Measurements from ENCODE around the gene FCGR3B.
"Not testable (repeated sequence)": the region's sequence is repeated elsewhere in the genome, so short reads cannot be mapped to it uniquely, and the experiment has no call there.

Gene FCGR3B

DNA sequence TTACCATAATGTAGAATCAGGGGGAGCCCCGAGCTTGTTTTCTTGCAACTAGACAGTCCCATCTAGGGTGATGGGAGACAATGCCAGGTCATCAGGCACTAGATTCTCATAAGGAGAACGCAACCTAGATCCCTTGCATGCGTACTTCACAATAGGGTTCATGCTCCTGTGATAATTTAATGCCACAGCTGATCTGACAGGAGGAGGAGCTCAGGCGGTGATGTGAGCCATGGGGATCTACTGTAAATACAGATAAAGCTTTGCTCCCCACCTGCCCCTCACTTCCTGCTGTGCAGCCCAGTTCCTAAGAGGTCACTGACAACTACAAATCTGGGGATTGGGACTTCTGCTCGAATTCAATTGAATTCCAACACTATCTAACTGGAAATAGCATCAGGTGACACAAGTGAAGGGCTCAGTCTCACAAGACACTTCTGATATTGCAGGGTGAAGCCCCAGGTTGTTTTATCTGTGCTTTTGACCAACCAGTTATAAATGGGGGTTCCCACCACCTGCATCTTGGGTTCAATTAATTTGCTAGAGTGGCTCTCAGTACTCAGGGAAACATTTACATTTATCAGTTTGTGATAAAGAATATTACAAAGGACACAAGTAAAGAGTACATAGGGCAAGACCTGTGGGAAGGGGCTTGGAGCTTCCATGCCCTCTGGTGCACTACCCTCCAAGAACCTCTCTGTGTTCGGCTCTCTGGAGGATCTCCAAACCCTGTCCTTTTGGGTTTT lies 7.4 kb upstream of the FCGR3B start:
- DNase-seq = not testable (repeated sequence)

DNA sequence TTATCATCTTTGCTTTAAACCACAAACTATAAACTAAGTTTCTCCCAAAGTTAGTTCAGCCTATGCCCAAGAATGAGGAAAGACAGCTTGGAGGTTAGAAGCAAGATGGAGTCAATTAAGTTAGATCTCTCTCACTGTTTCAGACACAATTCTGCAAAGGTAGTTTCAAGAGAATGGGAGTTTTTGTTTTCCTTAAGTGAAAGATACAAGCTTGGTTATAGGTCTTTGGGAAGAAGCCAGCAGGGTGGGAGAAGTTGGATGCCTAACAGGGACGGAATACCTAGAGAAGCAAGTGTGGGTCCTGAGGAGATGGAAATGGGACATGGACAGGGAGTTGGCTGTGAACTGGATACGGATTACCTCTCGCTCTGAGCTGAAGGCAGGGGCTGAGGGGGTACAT lies 6.0 kb upstream of the FCGR3B start:
- not testable (repeated sequence) for DNase-seq

GRCh38 chr1:161636189-161636782 lies 5.3 kb upstream of the FCGR3B start:
- not testable (repeated sequence) for DNase-seq

- DNase-seq = not testable (repeated sequence)
Observed at GRCh38 chr1:161634993-161635392, 4.0 kb upstream of the FCGR3B start.

- DNase-seq = not testable (repeated sequence)
Observed at GRCh38 chr1:161630128-161630742, 741 bp downstream of the FCGR3B start.

DNA sequence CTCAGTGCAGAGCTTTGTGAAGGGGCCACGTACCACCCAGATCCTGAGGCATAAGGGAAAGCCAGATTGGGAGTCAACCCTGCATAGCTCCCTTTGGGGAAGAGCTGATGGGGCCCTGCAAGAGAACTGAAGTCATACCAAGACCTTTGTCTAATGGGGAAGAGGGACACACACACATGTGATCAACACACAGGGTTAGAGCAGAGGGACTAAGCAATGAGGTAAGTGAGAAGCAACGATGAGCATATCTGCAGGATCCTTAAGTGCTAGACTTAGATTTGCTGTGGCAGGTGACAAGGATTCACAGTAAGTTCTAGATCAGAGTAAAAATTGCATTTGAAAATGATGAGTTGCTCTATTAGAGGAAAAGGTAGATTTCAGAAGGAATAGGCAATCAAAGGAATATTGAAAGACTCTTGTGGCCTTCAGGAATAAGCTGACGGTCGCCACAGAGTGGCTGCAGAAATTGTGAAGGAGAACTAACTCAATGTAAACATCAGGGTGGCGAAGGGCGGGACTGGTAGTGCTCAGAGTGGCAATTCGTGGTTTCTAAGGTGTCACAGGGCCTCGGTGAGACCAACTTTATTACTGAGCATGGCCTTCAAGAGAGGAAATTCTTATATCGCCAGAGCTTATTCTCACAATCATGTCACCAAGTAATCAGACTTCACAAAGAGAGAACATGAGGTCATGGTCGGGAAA lies 4.4 kb downstream of the FCGR3B start:
- not testable (repeated sequence) for DNase-seq

DNA sequence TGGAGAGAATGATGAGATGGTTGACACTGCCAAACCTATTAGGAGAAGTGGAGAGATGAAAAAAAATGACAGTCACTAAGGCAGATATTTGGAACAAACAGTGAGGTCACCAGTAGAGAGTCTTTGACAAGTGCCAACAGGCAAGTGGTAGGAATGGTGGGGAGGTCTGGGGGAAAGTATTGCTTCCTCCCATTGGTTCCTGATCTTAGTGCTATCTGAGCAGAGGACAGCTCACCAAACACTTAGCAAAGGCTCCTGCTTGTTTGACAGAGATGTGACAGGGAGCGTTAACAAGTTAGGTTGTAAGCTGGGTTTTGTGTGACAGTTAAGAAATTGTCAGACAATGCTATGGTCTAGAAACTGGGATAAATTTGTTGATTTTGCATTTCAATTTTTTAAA lies 6.4 kb downstream of the FCGR3B start:
- not testable (repeated sequence) for DNase-seq

DNA sequence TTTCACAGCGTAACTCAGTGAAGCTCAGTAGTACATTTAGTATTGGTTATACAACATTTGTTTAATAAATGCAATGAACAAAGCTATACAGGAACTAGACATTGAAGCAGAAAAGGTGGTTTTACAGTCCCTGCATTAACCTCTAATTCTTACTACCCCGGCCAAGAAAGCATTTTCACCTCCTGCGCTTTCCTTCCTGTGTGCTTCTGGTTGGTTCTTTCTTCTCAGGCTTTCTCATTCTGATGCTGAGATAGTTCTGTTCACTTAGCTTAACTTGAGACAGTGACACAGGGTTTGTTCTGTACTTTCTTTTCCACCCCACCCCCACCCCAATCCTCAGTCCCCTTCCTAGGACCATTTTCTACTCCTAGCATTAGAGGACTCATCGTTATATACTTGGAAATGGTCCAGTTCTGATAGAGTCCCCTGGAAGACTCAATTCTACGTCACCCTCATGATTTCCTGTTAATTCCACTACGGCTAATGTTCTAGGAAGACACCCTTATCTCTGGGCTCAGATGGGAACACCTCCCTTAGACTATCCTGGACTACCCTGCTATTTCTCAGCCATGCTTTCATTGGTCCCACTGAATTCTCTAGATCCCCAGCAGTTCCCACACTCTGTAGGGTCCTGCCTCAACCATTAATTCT lies 7.5 kb downstream of the FCGR3B start:
- DNase-seq = not testable (repeated sequence)

DNA sequence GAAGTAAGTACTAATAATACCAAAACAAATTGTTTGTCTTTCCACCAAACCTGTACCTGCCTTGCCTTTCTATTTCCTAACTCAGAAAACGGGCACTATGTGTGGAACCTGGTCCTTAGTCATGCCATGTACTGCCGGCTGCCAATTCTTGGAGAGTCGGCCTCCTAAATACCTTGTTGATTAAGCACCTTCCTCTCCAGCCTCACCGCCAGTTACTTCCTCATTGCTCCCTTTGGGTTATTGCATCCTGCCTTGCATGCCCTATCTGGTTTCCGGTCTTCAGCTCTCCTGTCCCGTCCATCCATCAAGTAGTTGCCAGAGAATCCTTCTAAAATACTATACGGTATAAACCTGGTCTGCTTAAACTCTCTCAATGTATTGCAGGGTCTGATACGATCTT lies 8.9 kb downstream of the FCGR3B start:
- not testable (repeated sequence) for DNase-seq

DNA sequence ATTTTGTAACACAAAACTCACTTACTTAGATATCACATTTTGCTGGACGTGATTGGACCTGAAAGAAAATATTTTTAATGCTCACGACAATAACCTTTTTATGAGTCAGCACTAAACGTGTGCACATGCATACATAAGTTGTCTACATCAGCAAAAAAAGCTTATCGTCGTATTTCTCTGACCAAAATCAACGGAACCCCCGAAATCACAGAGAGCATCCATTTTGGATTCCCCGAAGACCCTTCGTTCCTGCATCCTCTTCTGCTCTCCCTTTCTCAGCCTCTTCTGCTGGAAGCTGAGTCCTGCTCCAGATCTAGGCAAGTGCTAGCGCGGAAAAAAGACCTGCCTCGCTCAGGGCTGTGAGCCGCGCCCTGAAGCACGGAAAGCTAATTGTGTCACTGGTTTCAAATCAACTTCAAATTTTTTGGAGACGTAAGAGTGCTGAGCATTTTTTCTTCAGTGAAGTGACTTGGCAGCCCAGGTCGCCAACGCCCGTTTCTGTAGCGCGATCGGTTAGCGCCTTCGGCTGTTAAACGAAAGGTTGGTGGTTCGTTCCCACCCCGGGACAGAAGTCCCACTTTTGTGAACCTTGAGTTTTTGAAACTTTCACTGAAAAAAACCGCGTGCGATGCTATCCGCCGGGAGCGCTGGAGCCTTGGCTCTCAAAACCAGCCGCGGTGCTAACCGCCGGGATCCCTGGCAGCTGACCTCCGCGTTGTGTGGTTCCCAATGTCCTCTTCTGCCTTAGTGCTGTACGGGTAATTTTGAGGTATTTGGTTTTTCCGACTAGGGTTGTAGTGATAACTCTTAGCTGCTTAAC lies 9.6 kb downstream of the FCGR3B start:
- DNase-seq = not testable (repeated sequence)

GRCh38 chr1:161620399-161620798 lies 10.6 kb downstream of the FCGR3B start:
- DNase-seq = not testable (repeated sequence)

DNA sequence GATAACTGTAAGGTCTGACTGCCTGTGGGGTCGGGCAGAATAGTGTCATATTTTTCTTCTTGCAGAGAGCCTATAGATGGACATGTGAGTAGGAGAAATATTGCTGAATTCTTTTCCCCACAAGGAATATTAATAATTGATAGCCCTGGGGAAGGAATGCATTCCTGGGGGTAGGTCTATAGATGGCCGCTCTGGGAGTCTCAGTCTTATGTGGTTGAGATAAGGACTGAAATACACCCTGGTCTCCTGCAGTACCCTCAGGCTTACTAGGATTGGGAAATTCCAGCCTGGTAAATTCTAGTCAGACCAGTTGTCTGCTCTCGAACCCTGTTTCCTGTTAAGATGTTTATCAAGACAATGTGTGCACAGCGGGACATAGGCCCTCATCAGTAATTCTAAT lies 12.5 kb downstream of the FCGR3B start:
- DNase-seq = not testable (repeated sequence)

GRCh38 chr1:161616417-161616816 lies 14.6 kb downstream of the FCGR3B start:
- DNase-seq = not testable (repeated sequence)

DNA sequence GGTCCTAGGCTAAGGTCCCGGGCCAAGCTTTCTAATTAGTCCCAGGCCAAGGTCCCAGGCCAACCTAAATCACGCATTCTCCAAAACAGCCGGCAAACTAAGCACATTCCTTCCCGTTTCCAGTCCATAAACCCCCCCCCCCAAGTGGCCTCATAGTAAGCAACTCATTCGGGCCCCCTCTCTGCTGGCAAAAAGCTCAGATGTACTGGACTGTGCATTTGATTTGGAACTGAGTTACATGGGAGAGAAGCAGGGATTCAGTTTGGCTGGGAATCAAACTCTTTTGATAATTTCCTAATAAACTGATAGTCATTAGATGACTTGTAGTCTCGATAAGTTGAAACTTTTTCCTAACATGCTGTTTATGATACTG lies 17.8 kb downstream of the FCGR3B start:
- DNase-seq = not testable (repeated sequence)

DNA sequence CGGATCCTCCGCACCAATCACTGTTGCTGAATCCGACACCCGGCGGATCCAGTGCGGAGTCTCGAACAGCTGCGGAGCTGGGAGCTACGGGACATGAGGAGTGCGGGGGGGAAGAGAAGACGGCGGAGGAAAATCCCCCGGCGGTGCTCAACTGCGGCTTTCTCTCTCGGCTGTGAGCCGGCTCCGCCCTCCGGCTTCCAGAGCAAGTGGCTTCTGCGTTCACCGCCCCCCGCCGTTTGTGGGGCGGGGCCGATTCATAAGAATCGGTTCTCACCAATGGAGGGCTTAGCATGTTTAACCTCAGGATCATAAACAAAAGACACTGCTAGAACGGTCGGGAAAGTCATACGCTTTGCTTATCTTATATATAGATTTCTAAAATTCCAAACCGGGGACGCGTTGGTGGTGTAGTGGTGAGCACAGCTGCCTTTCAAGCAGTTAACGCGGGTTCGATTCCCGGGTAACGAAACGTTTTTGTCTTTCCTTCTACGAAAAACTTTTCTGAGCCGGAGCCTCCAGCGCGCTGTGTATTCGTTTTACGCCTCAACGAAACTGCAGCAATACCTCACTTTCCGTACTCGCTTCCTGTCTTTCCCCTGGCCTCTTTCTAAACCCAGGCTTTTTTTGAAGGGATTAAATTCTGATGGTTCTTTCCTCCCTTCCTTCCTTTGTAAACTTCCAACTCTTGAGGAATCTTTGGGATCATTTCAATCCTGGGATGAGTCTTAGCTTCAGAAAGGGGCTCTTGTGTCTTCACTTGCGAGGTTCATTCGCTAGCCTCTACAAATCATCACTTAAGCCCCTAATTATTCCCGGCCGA lies 18.4 kb downstream of the FCGR3B start:
- DNase-seq = peak; percentile 92

DNA sequence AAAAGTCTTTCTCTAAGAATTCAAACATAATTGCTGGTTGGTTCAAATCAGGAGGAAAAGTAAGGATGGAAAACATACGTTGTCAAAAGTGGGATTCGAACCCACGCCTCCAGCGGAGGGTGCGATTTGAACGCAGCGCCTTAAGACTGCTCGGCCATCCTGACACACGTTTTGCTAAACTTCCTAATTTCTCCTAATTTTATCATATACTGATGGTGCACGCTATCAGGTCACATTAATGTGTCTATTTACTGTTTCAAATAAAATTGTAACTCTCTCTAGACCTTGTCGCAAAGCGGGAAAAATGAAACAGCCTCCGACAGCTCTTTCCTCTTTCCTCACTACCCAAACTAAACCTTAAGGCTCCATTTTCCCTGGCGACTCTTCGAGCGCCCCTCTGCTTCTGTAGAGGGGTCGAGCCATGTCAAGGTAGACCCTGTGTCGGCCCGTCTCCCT lies 19.1 kb downstream of the FCGR3B start:
- not testable (repeated sequence) for DNase-seq

DNA sequence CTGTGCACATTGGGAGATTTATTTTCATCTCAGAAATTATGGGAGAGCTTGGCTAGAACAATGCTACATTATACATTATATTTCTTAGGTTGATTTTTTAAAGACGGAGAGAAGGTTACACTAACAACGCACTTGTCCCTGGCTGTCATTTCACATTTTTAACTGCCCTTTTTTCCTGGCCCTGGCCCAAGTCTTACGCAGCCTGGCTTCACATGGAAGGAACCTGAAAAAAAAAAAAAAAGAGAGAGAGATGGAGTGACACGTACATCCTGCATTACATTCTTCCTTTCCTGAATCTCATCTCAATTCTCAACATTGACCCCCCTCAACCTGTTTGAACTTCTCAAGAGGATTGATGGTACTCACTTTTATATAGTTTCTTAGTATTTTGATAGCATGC lies 20.8 kb downstream of the FCGR3B start:
- DNase-seq = not testable (repeated sequence)

DNA sequence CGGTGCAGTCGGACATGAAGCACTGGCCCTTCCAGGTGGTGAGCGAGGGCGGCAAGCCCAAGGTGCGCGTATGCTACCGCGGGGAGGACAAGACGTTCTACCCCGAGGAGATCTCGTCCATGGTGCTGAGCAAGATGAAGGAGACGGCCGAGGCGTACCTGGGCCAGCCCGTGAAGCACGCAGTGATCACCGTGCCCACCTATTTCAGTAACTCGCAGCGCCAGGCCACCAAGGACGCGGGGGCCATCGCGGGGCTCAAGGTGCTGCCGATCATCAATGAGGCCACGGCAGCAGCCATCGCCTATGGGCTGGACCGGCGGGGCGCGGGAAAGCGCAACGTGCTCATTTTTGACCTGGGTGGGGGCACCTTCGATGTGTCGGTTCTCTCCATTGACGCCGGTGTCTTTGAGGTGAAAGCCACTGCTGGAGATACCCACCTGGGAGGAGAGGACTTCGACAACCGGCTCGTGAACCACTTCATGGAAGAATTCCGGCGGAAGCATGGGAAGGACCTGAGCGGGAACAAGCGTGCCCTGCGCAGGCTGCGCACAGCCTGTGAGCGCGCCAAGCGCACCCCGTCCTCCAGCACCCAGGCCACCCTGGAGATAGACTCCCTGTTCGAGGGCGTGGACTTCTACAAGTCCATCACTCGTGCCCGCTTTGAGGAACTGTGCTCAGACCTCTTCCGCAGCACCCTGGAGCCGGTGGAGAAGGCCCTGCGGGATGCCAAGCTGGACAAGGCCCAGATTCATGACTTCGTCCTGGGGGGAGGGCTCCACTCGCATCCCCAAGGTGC lies 24.2 kb downstream of the FCGR3B start:
- DNase-seq = not testable (repeated sequence)

DNA sequence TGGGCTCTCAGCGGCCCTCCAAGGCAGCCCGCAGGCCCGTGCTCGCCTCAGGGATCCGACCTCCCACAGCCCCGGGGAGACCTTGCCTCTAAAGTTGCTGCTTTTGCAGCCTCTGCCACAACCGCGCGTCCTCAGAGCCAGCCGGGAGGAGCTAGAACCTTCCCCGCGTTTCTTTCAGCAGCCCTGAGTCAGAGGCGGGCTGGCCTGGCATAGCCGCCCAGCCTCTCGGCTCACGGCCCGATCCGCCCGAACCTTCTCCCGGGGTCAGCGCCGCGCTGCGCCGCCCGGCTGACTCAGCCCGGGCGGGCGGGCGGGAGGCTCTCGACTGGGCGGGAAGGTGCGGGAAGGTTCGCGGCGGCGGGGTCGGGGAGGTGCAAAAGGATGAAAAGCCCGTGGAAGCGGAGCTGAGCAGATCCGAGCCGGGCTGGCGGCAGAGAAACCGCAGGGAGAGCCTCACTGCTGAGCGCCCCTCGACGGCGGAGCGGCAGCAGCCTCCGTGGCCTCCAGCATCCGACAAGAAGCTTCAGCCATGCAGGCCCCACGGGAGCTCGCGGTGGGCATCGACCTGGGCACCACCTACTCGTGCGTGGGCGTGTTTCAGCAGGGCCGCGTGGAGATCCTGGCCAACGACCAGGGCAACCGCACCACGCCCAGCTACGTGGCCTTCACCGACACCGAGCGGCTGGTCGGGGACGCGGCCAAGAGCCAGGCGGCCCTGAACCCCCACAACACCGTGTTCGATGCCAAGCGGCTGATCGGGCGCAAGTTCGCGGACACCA lies 25.0 kb downstream of the FCGR3B start:
- not testable (repeated sequence) for DNase-seq

Measured in T1000 (cell line).